GM23338 (cell line): ENCODE results near the gene STK31. TPM values are rescaled to one million over a fixed set of nuclear protein-coding genes. Genes with fewer than 3 reads are reported as not detected.

Experiments used
- ATAC-seq: fragments of 200-7000 bp; cut with Tn5 transposase; 3 replicates; pipeline ENCODE4 v1.9.1; 2020
- DNase-seq: peaks from one replicate; pipeline ENCODE4 v3.0.0-alpha.2; 2015; ENCODE audit warnings: low spot score
- H2AFZ ChIP-seq: fragments of 200-600 bp; sonication (generic); 2 replicates; pipeline ENCODE4 v1.8.0; 2016; ENCODE audit warnings: antibody characterized with exemption, mild to moderate bottlenecking, moderate library complexity
- H3F3A ChIP-seq: fragments of 200-600 bp; sonication (generic); replicated peaks from 2 replicates; pipeline ENCODE4 v1.8.0; 2017; ENCODE audit warnings: antibody characterized with exemption, mixed run types, low read depth
- H3K27ac ChIP-seq: fragments of 200-600 bp; sonication (generic); 2 replicates; pipeline ENCODE4 v1.6.1; 2016; ENCODE audit warnings: low read depth
- H3K27me3 ChIP-seq: fragments of 200-600 bp; sonication (generic); 2 replicates; pipeline ENCODE4 v1.8.0; 2016; ENCODE audit warnings: mild to moderate bottlenecking, mixed run types, moderate library complexity; ENCODE audit not compliant: insufficient read depth
- H3K36me3 ChIP-seq: fragments of 200-600 bp; sonication (generic); 2 replicates; pipeline ENCODE4 v1.8.0; 2016; ENCODE audit warnings: mild to moderate bottlenecking; ENCODE audit not compliant: insufficient read depth
- H3K4me1 ChIP-seq: fragments of 200-600 bp; sonication (generic); 2 replicates; pipeline ENCODE4 v1.8.0; 2016; ENCODE audit warnings: mild to moderate bottlenecking, moderate library complexity; ENCODE audit not compliant: insufficient read depth
- H3K4me2 ChIP-seq: fragments of 200-600 bp; sonication (generic); 2 replicates; pipeline ENCODE4 v1.7.1; 2017; ENCODE audit warnings: mixed run types
- H3K4me3 ChIP-seq: fragments of 200-600 bp; sonication (generic); 2 replicates; pipeline ENCODE4 v1.6.1; 2016; ENCODE audit warnings: mixed run types
- H3K79me2 ChIP-seq: fragments of 200-600 bp; sonication (generic); replicated peaks from 2 replicates; pipeline ENCODE4 v1.8.0; 2017; ENCODE audit warnings: mild to moderate bottlenecking; ENCODE audit not compliant: insufficient read depth
- H3K9me2 ChIP-seq: fragments of 200-600 bp; sonication (generic); 2 replicates; pipeline ENCODE4 v1.8.0; 2017; ENCODE audit not compliant: insufficient read depth
- H4K20me1 ChIP-seq: fragments of 200-600 bp; sonication (generic); replicated peaks from 2 replicates; pipeline ENCODE4 v1.8.0; 2017; ENCODE audit warnings: mild to moderate bottlenecking; ENCODE audit not compliant: insufficient read depth
- H3K27ac Mint-ChIP-seq: 2 replicates; pipeline ENCODE4 v1.8.0; 2020; ENCODE audit warnings: inconsistent platforms, mild to moderate bottlenecking, moderate library complexity, mixed read lengths
- H3K27me3 Mint-ChIP-seq: 3 replicates; pipeline ENCODE4 v1.8.0; 2022; ENCODE audit warnings: low read depth, mild to moderate bottlenecking, moderate library complexity, mixed read lengths, inconsistent platforms; ENCODE audit not compliant: insufficient read depth, poor library complexity
- H3K36me3 Mint-ChIP-seq: 3 replicates; pipeline ENCODE4 v1.8.0; 2021; ENCODE audit warnings: low read depth, mild to moderate bottlenecking, inconsistent platforms, moderate library complexity, mixed read lengths
- H3K4me1 Mint-ChIP-seq: 3 replicates; pipeline ENCODE4 v1.8.0; 2020; ENCODE audit warnings: mild to moderate bottlenecking, inconsistent platforms, mixed read lengths
- H3K4me3 Mint-ChIP-seq: 3 replicates; pipeline ENCODE4 v1.8.0; 2021; ENCODE audit warnings: moderate library complexity, mild to moderate bottlenecking, inconsistent platforms, mixed read lengths
- H3K9me3 Mint-ChIP-seq: 3 replicates; pipeline ENCODE4 v1.8.0; 2020; ENCODE audit warnings: moderate library complexity, mild to moderate bottlenecking, inconsistent platforms, mixed read lengths
- CREB1 ChIP-seq: fragments of 250-450 bp; sonication (Bioruptor Pico); IDR thresholded peaks from 2 replicates; pipeline ENCODE4 v1.5.0; 2020; ENCODE audit warnings: low read depth, mild to moderate bottlenecking, moderate library complexity
- ETS1 ChIP-seq: IDR thresholded peaks from 2 replicates; pipeline ENCODE4 v1.6.1; 2016; ENCODE audit warnings: antibody characterized with exemption
- EZH2 ChIP-seq: fragments of 200-600 bp; sonication (generic); IDR thresholded peaks from one replicate; pipeline ENCODE4 v1.8.0; 2017; ENCODE audit warnings: antibody characterized with exemption, mild to moderate bottlenecking, low read depth; ENCODE audit not compliant: unreplicated experiment
- EZH2phosphoT487 ChIP-seq: fragments of 200-600 bp; sonication (generic); IDR thresholded peaks from one replicate; pipeline ENCODE4 v1.8.1; 2018; ENCODE audit warnings: antibody characterized with exemption; ENCODE audit not compliant: unreplicated experiment
- JUNB ChIP-seq: IDR thresholded peaks from one replicate; pipeline ENCODE4 v1.6.1; 2016; ENCODE audit warnings: antibody characterized with exemption; ENCODE audit not compliant: unreplicated experiment
- NANOG ChIP-seq: IDR thresholded peaks from 2 replicates; pipeline ENCODE4 v1.6.1; 2016; ENCODE audit warnings: antibody characterized with exemption, borderline replicate concordance
- POLR2AphosphoS5 ChIP-seq: IDR thresholded peaks from 2 replicates; pipeline ENCODE4 v1.6.1; 2016; ENCODE audit warnings: antibody characterized with exemption, low read depth
- REST ChIP-seq: IDR thresholded peaks from one replicate; pipeline ENCODE4 v1.6.1; 2018; ENCODE audit warnings: antibody characterized with exemption; ENCODE audit not compliant: unreplicated experiment
- STAT1 ChIP-seq: IDR thresholded peaks from one replicate; pipeline ENCODE4 v1.6.1; 2016; ENCODE audit warnings: antibody characterized with exemption; ENCODE audit not compliant: unreplicated experiment
- ZNF114 ChIP-seq: fragments of 250-450 bp; sonication (Bioruptor Pico); IDR thresholded peaks from 2 replicates; pipeline ENCODE4 v1.5.0; 2020; ENCODE audit warnings: mild to moderate bottlenecking, moderate library complexity
- ZNF331 ChIP-seq: fragments of 250-450 bp; sonication (Bioruptor Pico); IDR thresholded peaks from 2 replicates; pipeline ENCODE4 v1.5.0; 2020; ENCODE audit warnings: low read depth, mild to moderate bottlenecking, moderate library complexity
- polyA plus RNA-seq: library from polyadenylated mRNA; unstranded; fragments of >200 nt; fragmentation: Nextera tagmentation; extraction: Ambion mirVana; gene quantifications from 2 replicates; pipeline ENCODE4 v1.2.1, GENCODE V29; 2016
- total RNA-seq: library from RNA; depleted of rRNA; stranded (reverse); fragments of >200 nt; shearing (Covaris generic); gene quantifications from 2 replicates; pipeline ENCODE4 v1.2.3, GENCODE V29; 2014
- TF ChIP-seq, protein P1 (sequence below): fragments of 250-450 bp; sonication (Bioruptor Pico); IDR thresholded peaks from 2 replicates; pipeline ENCODE4 v1.5.0; 2020; ENCODE audit warnings: mild to moderate bottlenecking, moderate library complexity
- TF ChIP-seq, protein P2 (sequence below), 2 experiments: fragments of 200-600 bp in 1 of 2; sonication (generic) in 1 of 2; conservative IDR thresholded peaks; 2 replicates each; pipeline versions ENCODE4 v1.5.1 to v1.6.1; 2016 to 2017; ENCODE audit warnings: antibody characterized with exemption in 2 of 2, low read depth in 2 of 2, mild to moderate bottlenecking in 2 of 2, moderate library complexity in 1 of 2

The STK31 gene
- total and polyA plus RNA-seq, 2 experiments from 2014 or later = 0.31 to 0.55 TPM

GRCh38 chr7:23783115-23783514 lies 73.1 kb downstream of the STK31 start:
- Mint-ChIP-seq H3K36me3 (no peaks in the 10 kb centered on the region; the same call in 2 of the 3 replicates), H3K9me3 (no peaks in the 10 kb centered on the region; the same call in 2 of the 3 replicates), H3K4me1 (peaks cover 7% of the 10 kb centered on the region; the same call in 2 of the 3 replicates), H3K4me3 (no peak overlapping the region), H3K27me3 (no peaks in the 10 kb centered on the region), H3K27ac (no peak overlapping the region)
- H3K27ac ChIP-seq = no peak overlapping the region
- no peaks in the 10 kb centered on the region for H3K79me2 ChIP-seq
- H4K20me1 ChIP-seq = no peaks in the 10 kb centered on the region
- H3K4me1 ChIP-seq = peaks cover 10% of the 10 kb centered on the region
- no peak overlapping the region for H2AFZ ChIP-seq
- no peaks in the 10 kb centered on the region for H3K27me3 ChIP-seq
- no peaks in the 10 kb centered on the region for H3K9me2 ChIP-seq
- H3F3A ChIP-seq = no peaks in the 10 kb centered on the region
- no peak overlapping the region for H3K4me3 ChIP-seq
- TF ChIP-seq POLR2AphosphoS5 (no peak), ZNF114 (CRISPR knock-in tag) (no peak), STAT1 (no peak), JUNB (no peak), ETS1 (no peak), EZH2 (no peak), EZH2phosphoT487 (no peak), REST (no peak), NANOG (no peak), CREB1 (CRISPR knock-in tag) (no peak), ZNF331 (CRISPR knock-in tag) (no peak)
- TF ChIP-seq, protein P1, sequence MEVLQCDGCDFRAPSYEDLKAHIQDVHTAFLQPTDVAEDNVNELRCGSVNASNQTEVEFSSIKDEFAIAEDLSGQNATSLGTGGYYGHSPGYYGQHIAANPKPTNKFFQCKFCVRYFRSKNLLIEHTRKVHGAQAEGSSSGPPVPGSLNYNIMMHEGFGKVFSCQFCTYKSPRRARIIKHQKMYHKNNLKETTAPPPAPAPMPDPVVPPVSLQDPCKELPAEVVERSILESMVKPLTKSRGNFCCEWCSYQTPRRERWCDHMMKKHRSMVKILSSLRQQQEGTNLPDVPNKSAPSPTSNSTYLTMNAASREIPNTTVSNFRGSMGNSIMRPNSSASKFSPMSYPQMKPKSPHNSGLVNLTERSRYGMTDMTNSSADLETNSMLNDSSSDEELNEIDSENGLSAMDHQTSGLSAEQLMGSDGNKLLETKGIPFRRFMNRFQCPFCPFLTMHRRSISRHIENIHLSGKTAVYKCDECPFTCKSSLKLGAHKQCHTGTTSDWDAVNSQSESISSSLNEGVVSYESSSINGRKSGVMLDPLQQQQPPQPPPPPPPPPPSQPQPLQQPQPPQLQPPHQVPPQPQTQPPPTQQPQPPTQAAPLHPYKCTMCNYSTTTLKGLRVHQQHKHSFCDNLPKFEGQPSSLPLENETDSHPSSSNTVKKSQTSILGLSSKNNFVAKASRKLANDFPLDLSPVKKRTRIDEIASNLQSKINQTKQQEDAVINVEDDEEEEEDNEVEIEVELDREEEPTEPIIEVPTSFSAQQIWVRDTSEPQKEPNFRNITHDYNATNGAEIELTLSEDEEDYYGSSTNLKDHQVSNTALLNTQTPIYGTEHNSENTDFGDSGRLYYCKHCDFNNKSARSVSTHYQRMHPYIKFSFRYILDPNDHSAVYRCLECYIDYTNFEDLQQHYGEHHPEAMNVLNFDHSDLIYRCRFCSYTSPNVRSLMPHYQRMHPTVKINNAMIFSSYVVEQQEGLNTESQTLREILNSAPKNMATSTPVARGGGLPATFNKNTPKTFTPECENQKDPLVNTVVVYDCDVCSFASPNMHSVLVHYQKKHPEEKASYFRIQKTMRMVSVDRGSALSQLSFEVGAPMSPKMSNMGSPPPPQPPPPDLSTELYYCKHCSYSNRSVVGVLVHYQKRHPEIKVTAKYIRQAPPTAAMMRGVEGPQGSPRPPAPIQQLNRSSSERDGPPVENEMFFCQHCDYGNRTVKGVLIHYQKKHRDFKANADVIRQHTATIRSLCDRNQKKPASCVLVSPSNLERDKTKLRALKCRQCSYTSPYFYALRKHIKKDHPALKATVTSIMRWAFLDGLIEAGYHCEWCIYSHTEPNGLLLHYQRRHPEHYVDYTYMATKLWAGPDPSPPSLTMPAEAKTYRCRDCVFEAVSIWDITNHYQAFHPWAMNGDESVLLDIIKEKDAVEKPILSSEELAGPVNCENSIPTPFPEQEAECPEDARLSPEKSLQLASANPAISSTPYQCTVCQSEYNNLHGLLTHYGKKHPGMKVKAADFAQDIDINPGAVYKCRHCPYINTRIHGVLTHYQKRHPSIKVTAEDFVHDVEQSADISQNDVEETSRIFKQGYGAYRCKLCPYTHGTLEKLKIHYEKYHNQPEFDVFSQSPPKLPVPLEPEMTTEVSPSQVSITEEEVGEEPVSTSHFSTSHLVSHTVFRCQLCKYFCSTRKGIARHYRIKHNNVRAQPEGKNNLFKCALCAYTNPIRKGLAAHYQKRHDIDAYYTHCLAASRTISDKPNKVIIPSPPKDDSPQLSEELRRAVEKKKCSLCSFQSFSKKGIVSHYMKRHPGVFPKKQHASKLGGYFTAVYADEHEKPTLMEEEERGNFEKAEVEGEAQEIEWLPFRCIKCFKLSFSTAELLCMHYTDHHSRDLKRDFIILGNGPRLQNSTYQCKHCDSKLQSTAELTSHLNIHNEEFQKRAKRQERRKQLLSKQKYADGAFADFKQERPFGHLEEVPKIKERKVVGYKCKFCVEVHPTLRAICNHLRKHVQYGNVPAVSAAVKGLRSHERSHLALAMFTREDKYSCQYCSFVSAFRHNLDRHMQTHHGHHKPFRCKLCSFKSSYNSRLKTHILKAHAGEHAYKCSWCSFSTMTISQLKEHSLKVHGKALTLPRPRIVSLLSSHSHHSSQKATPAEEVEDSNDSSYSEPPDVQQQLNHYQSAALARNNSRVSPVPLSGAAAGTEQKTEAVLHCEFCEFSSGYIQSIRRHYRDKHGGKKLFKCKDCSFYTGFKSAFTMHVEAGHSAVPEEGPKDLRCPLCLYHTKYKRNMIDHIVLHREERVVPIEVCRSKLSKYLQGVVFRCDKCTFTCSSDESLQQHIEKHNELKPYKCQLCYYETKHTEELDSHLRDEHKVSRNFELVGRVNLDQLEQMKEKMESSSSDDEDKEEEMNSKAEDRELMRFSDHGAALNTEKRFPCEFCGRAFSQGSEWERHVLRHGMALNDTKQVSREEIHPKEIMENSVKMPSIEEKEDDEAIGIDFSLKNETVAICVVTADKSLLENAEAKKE (CRISPR knock-in tag) = no peak
- TF ChIP-seq, protein P2, sequence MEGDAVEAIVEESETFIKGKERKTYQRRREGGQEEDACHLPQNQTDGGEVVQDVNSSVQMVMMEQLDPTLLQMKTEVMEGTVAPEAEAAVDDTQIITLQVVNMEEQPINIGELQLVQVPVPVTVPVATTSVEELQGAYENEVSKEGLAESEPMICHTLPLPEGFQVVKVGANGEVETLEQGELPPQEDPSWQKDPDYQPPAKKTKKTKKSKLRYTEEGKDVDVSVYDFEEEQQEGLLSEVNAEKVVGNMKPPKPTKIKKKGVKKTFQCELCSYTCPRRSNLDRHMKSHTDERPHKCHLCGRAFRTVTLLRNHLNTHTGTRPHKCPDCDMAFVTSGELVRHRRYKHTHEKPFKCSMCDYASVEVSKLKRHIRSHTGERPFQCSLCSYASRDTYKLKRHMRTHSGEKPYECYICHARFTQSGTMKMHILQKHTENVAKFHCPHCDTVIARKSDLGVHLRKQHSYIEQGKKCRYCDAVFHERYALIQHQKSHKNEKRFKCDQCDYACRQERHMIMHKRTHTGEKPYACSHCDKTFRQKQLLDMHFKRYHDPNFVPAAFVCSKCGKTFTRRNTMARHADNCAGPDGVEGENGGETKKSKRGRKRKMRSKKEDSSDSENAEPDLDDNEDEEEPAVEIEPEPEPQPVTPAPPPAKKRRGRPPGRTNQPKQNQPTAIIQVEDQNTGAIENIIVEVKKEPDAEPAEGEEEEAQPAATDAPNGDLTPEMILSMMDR (conservative IDR thresholded peaks at IDR 0.05; ENCODE audit: low read depth in 2 of 2) = no peak
- DNase-seq (no peak), ATAC-seq (no peak)
- H3K36me3 ChIP-seq = no peaks in the 10 kb centered on the region
- H3K4me2 ChIP-seq = no peak overlapping the region
